HG02623 (cell line): ENCODE results near the gene WTAP.
A peak's percentile ranks its signal among the peaks of the same experiment; 100 is the strongest.
"Not testable (repeated sequence)": the region's sequence is repeated elsewhere in the genome, so short reads cannot be mapped to it uniquely, and the experiment has no call there.

Source experiments
- ATAC-seq: cut with Tn5 transposase; IDR thresholded peaks from one replicate; pipeline ENCODE4 v1.9.1; 2021; ENCODE audit warnings: moderate library complexity; ENCODE audit not compliant: unreplicated experiment

The WTAP gene

GRCh38 chr6:159760602-159761057 is 33.3 kb downstream of the WTAP start:
- no peak for ATAC-seq

GRCh38 chr6:159761129-159761872 is 34.0 kb downstream of the WTAP start:
- no peak for ATAC-seq

DNA sequence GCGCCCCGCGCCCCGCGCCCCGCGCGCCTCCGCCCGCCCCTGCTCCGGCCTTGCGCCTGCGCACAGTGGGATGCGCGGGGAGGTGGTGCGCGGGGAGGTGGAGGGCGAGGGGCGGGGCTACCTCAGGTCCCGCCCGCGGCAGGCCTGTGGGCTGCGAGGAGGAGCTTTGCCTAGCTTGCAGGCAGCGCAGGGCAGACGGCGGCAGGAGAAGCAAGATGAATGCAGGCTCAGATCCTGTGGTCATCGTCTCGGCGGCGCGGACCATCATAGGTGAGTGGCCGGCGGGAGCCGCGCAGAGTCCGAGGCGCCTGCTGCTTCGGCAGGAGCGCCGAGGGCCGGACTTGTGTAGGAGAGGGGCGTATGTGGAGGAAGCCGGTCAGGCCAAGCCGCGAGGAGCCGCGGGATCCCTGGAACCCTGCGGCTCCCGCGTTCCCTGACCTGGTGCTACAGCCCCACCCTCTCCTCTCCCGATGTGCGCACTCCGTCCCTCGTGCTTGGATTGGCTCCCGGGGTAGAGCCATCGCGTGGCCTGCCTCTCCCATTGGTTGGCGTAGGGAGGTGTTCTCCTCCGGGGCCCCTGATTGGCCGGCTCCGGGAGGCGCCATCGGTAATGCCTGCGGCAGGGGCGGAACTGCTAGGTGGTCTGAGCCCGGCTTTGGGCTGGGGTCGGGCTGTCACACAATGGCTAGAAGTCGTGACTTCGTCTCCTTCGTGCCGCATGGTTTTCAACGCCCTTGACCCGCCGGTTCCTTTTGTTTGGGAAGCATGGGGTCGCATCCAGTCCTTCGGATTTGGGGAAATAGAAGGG is 34.8 kb downstream of the WTAP start, which contains the start of gene ACAT2:
ACAT2 (plus strand) TSS at position 173 of the 808 bp plus-strand sequence; CDS start at position 216, 43 bp downstream.
- peak; percentile 98 for ATAC-seq

DNA sequence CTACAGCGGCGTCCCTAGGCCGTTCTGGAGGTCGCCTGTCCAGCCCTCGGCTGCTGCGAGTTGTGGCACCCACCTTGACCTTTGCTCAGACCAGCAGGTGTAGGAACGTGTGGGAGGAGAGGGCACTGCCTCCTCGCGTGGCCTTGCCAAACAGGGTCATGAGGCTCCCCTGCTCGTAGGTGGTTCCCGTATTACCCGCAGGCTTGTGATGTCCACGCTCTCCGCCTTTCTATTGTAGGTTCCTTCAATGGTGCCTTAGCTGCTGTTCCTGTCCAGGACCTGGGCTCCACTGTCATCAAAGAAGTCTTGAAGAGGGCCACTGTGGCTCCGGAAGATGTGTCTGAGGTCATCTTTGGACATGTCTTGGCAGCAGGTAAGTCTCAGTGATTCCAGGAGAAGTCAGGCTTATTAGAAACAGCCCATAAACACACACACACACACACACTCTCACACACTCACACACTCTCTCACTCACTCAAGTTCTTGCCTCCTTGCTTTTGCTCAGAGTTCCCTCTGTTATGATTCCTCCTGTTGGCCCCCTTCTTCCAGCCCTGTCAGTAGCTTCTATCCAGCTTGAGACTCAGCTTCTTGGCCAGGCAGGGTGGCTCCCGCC is 35.5 kb downstream of the WTAP start:
- ATAC-seq = no peak

DNA sequence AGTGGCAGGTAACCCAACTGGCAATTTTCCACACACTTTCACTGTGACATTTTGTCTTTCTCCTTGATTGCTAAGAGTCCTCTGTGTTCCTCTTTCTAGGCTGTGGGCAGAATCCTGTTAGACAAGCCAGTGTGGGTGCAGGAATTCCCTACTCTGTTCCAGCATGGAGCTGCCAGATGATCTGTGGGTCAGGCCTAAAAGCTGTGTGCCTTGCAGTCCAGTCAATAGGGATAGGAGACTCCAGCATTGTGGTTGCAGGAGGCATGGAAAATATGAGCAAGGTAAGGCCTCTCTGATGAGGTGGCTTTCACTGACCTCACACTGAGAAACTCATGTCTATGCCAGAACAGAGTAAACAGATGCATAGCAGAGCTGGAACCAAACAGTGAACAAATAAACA is 39.6 kb downstream of the WTAP start:
- no peak for ATAC-seq

DNA sequence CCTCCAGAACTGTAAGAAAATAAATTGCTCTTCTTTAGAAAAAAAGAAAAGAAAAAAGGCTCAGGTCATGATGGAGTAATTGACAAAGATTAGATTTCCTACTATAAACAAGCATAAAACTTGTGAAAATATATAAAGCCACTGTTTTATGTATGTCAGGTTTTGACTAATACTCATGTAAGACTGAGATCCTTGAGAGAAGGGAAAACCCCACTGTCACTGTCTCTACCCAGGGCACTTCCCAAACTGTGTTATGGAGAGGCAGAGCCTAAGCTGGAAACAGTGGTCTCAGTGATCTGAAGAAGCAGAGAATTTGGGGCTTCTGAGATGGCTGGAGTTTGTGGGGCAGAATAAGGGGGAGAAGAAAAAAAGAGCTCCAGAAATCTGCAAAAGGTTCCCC is 42.2 kb downstream of the WTAP start:
- ATAC-seq = no peak

DNA sequence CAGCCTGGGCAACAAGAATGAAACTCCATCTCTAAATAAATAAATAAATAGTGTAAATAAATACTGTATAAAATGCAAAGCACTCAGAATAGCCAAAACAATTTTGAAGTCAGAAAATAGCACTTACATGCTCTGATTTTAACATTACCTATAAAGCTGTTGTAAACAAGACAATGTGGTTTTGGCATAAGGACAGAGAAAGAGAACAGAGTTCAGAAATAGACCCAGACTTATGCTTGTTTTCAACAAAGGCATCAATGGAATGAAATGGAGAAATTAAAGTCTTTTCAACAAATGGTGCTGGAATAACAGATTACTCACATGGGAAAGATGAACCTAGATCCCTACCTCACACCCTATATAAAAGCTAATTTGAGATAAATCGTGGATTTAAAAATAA is 44.9 kb downstream of the WTAP start:
- no peak for ATAC-seq

DNA sequence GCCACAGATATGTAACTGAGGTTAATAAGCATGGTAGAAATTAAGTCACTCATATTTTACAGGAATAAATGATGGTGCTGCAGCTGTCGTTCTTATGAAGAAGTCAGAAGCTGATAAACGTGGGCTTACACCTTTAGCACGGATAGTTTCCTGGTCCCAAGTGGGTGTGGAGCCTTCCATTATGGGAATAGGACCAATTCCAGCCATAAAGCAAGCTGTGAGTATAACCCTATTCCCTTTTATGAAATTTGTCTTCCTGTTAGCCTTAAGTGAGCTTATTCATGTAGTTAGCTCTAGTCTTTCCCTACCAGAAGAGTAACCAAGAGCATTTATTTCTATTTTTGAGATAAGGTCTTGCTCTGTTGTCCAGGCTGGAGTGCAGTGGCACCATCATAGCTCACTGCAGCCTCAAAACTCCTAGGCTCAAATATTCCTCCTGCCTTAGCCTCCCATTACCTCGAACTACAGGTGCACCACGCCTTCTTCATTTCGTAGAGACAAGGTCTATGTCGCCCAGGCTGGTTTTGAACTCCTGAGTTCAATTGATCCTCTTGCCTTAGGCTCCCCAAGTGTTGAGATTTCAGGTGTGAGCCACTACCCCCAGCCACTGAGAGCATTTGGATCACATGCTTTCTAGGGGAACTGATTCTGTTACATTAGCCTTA is 50.1 kb downstream of the WTAP start:
- ATAC-seq = no peak

GRCh38 chr6:159778131-159778530 is 50.8 kb downstream of the WTAP start:
- no peak for ATAC-seq

- ATAC-seq = no peak
Measured at GRCh38 chr6:159778542-159779103, 51.3 kb downstream of the WTAP start.

- no peak for ATAC-seq
Measured at GRCh38 chr6:159788276-159788675, 61.0 kb downstream of the WTAP start.

DNA sequence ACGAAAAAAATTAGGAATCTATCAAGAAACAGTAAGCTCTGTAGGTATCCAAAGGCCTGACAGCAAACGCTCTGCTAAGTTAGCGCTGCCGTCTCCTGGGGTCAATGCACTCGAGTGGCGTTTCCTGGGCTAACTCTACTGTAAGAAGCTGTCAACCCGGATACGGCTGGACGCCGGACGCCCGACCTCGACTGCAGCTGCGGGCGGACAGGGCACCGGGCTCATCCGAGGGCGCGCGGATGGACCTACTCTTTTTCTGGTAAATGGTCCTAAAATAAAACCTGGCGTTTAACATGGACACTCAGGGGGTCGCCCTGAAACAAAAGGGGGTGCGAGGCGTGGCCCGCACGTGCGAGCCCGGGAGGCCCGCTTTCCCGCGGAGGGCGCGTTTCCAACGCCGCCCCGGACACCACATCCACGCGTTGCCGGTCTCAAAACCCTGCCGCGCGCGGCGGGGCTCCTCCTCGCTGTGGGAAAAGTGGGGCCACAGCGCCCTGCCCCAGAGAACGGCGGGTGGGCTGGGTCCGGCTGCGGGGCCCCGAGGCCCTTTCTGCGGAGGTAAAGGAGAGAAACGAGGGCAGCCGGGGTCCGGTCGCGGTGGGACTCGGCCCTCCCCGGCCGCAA is 61.6 kb downstream of the WTAP start:
- ATAC-seq = peak; percentile 0

GRCh38 chr6:159789377-159790148 is 62.3 kb downstream of the WTAP start, which contains the start of gene TCP1:
TCP1 (minus strand) TSS chr6:159789602; CDS start chr6:159789468, 134 bp downstream.
- ATAC-seq = peak; percentile 76

DNA sequence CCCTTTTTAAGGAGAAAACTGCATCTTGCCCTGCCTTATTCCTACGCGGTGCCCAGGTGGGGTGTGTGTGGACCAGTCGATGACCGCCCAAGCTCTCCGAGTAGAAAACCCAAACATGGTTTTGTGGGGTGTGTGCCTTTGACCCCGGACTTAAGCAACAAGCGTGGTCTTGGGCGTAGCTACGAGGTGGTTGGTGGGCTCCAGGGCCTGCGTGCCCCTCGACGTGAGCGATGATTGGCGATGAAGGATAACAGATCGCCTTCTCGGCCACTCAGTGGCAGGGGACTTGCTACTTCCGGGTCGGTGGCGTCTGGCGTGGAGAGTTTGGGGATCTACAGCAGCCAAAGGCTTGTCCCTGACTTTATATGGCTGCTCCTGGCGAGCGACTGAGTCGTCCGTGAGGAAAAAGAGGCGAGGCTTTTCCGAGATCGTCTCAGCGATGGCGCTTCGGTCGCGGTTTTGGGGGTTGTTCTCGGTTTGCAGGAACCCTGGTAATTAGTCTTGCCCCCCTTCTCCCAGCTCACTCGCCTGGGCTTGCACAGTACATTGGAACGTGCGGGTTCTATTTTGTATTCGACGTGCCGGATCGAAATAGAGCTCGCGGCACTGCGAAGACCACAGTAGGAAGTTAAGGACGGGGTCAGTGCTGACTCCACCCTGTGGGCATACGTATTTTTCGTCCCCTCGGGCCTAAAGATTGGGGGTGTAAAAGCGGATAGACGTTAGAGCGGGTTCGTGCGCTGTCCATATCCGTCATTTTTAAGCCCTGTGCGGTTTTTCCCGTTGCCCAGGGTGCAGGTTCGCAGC is 63.0 kb downstream of the WTAP start, which contains the start of gene MRPL18:
MRPL18 (plus strand) TSS at position 319 of the 807 bp plus-strand sequence; CDS start at position 440, 121 bp downstream.
- ATAC-seq = peak; percentile 82

GRCh38 chr6:159790956-159791598 is 63.8 kb downstream of the WTAP start:
- ATAC-seq = no peak

DNA sequence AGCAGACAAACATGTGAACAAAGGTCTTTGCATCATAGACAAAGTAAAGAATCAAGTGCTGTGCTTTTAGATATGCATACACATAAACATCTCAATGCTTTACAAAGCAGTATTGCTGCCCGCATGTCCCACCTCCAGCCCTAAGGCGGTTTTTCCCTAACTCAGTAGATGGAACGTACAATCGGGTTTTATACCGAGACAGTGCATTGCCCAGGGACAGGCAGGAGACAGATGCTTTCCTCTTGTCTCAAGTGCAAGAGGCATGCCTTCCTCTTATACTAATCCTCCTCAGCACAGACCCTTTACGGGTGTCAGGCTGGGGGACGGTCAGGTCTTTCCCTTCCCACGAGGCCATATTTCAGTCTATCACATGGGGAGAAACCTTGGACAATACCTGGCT is 67.7 kb downstream of the WTAP start:
- not testable (repeated sequence) for ATAC-seq

DNA sequence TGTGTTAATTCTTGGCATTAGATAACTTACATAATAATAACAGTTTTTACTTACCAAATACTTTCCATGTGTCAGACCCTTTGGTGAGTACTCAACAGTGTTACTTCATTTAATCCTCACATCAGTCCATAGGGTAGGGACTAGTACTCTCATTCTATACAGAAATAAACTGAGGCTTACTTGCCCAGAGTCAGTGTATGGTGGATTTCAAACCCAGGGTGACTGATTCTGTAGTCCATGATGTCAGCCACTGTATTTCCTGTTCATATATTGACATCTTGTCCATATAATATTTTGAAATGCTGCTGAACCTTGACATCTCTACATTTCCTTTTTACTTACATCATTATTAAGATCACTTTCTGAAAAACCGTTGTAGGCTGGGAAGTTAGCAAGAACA is 70.2 kb downstream of the WTAP start:
- no peak for ATAC-seq
